GM21447 (cell line): ENCODE data around the gene OXLD1.

Experiments used
- ATAC-seq: cut with Tn5 transposase; IDR thresholded peaks from one replicate; pipeline ENCODE4 v1.9.1; 2021; ENCODE audit not compliant: unreplicated experiment

OXLD1 gene

GRCh38 chr17:81666342-81667191, at the start of gene OXLD1, which contains the start of gene CCDC137:
Gene OXLD1, minus strand, starts transcription at chr17:81666605. Its CDS starts 28 bp downstream, at chr17:81666577.
Gene CCDC137, plus strand, starts transcription at chr17:81666737. Its CDS starts 30 bp downstream, at chr17:81666767.
- peak; percentile 88 for ATAC-seq

- ATAC-seq, result no peak
These were observed 48.9 kb upstream of the OXLD1 start for GRCh38 chr17:81715107-81715871.

GRCh38 chr17:81714412-81715106, 48.2 kb upstream of the OXLD1 start:
- no peak for ATAC-seq

GRCh38 chr17:81713556-81714411, 47.4 kb upstream of the OXLD1 start:
- no peak for ATAC-seq

- no peak for ATAC-seq
These were observed 46.7 kb upstream of the OXLD1 start for GRCh38 chr17:81713004-81713555.

GRCh38 chr17:81712468-81713003, 46.1 kb upstream of the OXLD1 start:
- ATAC-seq, result peak; percentile 20

- ATAC-seq, result peak; percentile 62
These were observed 45.5 kb upstream of the OXLD1 start, which contains the start of gene SLC25A10 for GRCh38 chr17:81711814-81712467. Gene SLC25A10, plus strand, starts transcription at chr17:81712284. Its CDS starts 143 bp downstream, at chr17:81712427.

GRCh38 chr17:81710514-81711308, 44.3 kb upstream of the OXLD1 start:
- ATAC-seq, result no peak

- ATAC-seq, result no peak
These were observed 42.4 kb upstream of the OXLD1 start for GRCh38 chr17:81708739-81709185.

- no peak for ATAC-seq
These were observed 41.6 kb upstream of the OXLD1 start for GRCh38 chr17:81707725-81708646.

GRCh38 chr17:81706757-81707624, 40.6 kb upstream of the OXLD1 start:
- ATAC-seq, result no peak

GRCh38 chr17:81706232-81706611, 39.8 kb upstream of the OXLD1 start:
- no peak for ATAC-seq

GRCh38 chr17:81705518-81706231, 39.3 kb upstream of the OXLD1 start:
- ATAC-seq, result no peak

GRCh38 chr17:81703747-81704654, 37.6 kb upstream of the OXLD1 start:
- ATAC-seq, result no peak
